ENCODE measurements around the gene BAD.

BAD gene

DNA sequence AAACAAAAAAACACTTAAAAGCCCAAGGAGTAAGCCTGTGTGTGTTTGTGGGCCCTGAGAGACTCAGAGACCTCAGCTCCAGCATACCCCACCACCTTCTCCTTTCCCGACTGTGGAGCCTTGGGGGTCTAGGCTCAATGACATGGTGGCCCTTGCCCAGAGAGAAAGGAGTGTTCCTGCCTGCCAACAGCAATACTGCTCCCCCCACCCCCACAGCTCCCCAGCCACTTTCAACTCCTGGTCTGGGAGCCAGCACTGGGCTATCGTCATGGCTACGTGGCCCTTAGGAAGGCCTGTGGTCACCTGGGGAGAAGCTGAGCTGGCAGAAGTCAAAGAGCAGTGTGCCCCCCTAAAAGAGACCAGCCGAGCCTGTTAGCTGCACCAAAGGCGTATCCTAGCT is 40.4 kb downstream of the BAD start:
- Histone ChIP-seq H3F3A (ENCODE audit: insufficient read depth, low read length) (peaks cover 26% of the 10 kb centered on the region), H3K27me3 (replicated peaks; ENCODE audit: insufficient read depth, low read length) (no peaks in the 10 kb centered on the region), H3K4me2 (ENCODE audit: low read depth, low read length) (no peak overlapping the region), H3K4me3 (ENCODE audit: low read length) (no peak overlapping the region), H4K20me1 (ENCODE audit: insufficient read depth, low read length) (no peaks in the 10 kb centered on the region), H3K36me3 (replicated peaks; ENCODE audit: insufficient read depth, low read length) (no peaks in the 10 kb centered on the region), H3K79me2 (ENCODE audit: low read length) (peaks cover 40% of the 10 kb centered on the region), H3K4me1 (ENCODE audit: low read length) (peaks cover 20% of the 10 kb centered on the region), H3K27ac (ENCODE audit: low read length) (no peak overlapping the region), H3K9me3 (replicated peaks; ENCODE audit: insufficient read depth, low read length) (no peaks in the 10 kb centered on the region), H2AFZ (ENCODE audit: low read length) (no peak overlapping the region), H3K9me2 (replicated peaks; ENCODE audit: insufficient read depth, low read length) (no peaks in the 10 kb centered on the region), H3K9ac (ENCODE audit: low read length) (no peak overlapping the region)
- DNase-seq: no peak
- TF ChIP-seq EZH2 (optimal IDR thresholded peaks at IDR 0.05; ENCODE audit: low read depth, low read length): no peak
- no peak for TF ChIP-seq CTCF (IDR thresholded peaks at IDR 0.05; ENCODE audit: low read length)
- TF ChIP-seq EZH2phosphoT487 (IDR thresholded peaks at IDR 0.05; ENCODE audit: low read length): no peak

DNA sequence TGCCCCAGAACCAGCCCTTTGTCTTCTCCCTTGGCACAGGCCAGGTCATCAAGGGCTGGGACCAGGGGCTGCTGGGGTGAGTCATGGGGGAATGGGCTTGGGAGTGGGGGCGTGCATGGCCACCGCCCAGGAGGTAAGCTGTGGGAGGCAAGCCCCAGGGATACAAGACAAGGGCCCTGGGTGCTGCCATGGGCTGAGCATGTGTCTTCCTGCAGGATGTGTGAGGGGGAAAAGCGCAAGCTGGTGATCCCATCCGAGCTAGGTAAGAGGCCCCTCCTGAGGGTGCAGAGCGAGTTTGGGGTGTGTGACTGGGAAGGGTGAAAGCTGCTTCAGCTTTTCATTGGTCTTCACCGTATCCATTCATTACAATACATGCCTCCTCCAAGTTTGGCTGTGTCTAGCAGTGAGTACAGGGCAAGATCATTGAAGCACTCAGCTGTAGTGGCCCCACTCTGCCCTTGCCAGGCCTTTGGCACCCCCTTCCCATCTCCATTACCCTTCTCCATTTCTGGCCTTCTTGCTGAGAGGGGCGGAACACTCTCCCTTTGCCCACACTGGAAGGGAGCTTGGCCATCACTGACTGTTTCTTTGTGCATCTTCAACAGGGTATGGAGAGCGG is 41.1 kb downstream of the BAD start:
- Histone ChIP-seq H3K4me2 (ENCODE audit: low read depth, low read length) (no peak overlapping the region), H3K4me3 (ENCODE audit: low read length) (no peak overlapping the region), H2AFZ (ENCODE audit: low read length) (no peak overlapping the region), H4K20me1 (ENCODE audit: insufficient read depth, low read length) (no peaks in the 10 kb centered on the region), H3K9me2 (replicated peaks; ENCODE audit: insufficient read depth, low read length) (no peaks in the 10 kb centered on the region), H3K9ac (ENCODE audit: low read length) (no peak overlapping the region), H3K27me3 (replicated peaks; ENCODE audit: insufficient read depth, low read length) (no peaks in the 10 kb centered on the region), H3F3A (ENCODE audit: insufficient read depth, low read length) (peaks cover 34% of the 10 kb centered on the region), H3K4me1 (ENCODE audit: low read length) (peaks cover 23% of the 10 kb centered on the region), H3K36me3 (replicated peaks; ENCODE audit: insufficient read depth, low read length) (no peaks in the 10 kb centered on the region), H3K79me2 (ENCODE audit: low read length) (peaks cover 40% of the 10 kb centered on the region), H3K27ac (ENCODE audit: low read length) (no peak overlapping the region), H3K9me3 (replicated peaks; ENCODE audit: insufficient read depth, low read length) (no peaks in the 10 kb centered on the region)
- no peak for DNase-seq
- TF ChIP-seq EZH2phosphoT487 (IDR thresholded peaks at IDR 0.05; ENCODE audit: low read length) (no peak), CTCF (IDR thresholded peaks at IDR 0.05; ENCODE audit: low read length) (no peak), EZH2 (optimal IDR thresholded peaks at IDR 0.05; ENCODE audit: low read depth, low read length) (no peak)

- Histone ChIP-seq H3F3A (ENCODE audit: insufficient read depth, low read length) (peaks cover 30% of the 10 kb centered on the region), H2AFZ (ENCODE audit: low read length) (peak overlapping the region; percentile 61; the same call in 1 of the 2 replicates)
Observed at GRCh38 chr11:64241491-64242374, 42.7 kb downstream of the BAD start.

More at GRCh38 chr11:64241491-64242374, 42.7 kb downstream of the BAD start:
- Histone ChIP-seq H4K20me1 (ENCODE audit: insufficient read depth, low read length) (no peaks in the 10 kb centered on the region), H3K27ac (ENCODE audit: low read length) (peak overlapping the region; percentile 95; the same call in 1 of the 2 replicates), H3K79me2 (ENCODE audit: low read length) (peaks cover 38% of the 10 kb centered on the region), H3K9ac (ENCODE audit: low read length) (peak overlapping the region; percentile 84), H3K9me3 (replicated peaks; ENCODE audit: insufficient read depth, low read length) (no peaks in the 10 kb centered on the region), H3K27me3 (replicated peaks; ENCODE audit: insufficient read depth, low read length) (no peaks in the 10 kb centered on the region), H3K36me3 (replicated peaks; ENCODE audit: insufficient read depth, low read length) (no peaks in the 10 kb centered on the region), H3K9me2 (replicated peaks; ENCODE audit: insufficient read depth, low read length) (no peaks in the 10 kb centered on the region), H3K4me1 (ENCODE audit: low read length) (peaks cover 23% of the 10 kb centered on the region), H3K4me2 (ENCODE audit: low read depth, low read length) (peak overlapping the region; percentile 98), H3K4me3 (ENCODE audit: low read length) (peak overlapping the region; percentile 94)
- DNase-seq: peak; percentile 97
- TF ChIP-seq EZH2phosphoT487 (IDR thresholded peaks at IDR 0.05; ENCODE audit: low read length) (no peak), EZH2 (optimal IDR thresholded peaks at IDR 0.05; ENCODE audit: low read depth, low read length) (no peak), CTCF (IDR thresholded peaks at IDR 0.05; ENCODE audit: low read length) (no peak)

All from MM.1S (cell line).